IMR-90 (cell line): ENCODE data around the gene CCR3. TPM values are rescaled to one million over a fixed set of nuclear protein-coding genes. Genes with fewer than 3 reads are reported as not detected.

Experiments
- ATAC-seq: fragments of 200-7000 bp; cut with Tn5 transposase; 2 replicates; pipeline ENCODE4 v1.9.1; 2020; ENCODE audit warnings: low read depth, mild to moderate bottlenecking, moderate library complexity
- BruUV-seq: library from RNA; stranded (reverse); fragments of 400-500 nt; replicated peaks from 2 replicates; lab custom pipeline; 2021; lab: Mats Ljungman, UMichigan
- CTCF ChIA-PET: fragments of 300-600 bp; formaldehyde crosslinking; extraction: SDS; loops from one replicate; lab custom pipeline; 2021; ENCODE audit warnings: antibody characterized with exemption; lab: Yijun Ruan, JAX
- POLR2A ChIA-PET: fragments of 300-600 bp; sonication (Branson Sonifier 250); formaldehyde crosslinking; loops from one replicate; lab custom pipeline; 2022; ENCODE audit warnings: antibody characterized with exemption; ENCODE audit not compliant: unreplicated experiment; lab: Charles Lee
- DNase-seq: peaks from one replicate; pipeline ENCODE4 v3.0.0; 2013
- H2AFZ ChIP-seq: replicated peaks from 2 replicates; pipeline ENCODE3; 2013; ENCODE audit warnings: low read length, mild to moderate bottlenecking; ENCODE audit not compliant: poor library complexity
- H2AK5ac ChIP-seq: 2 replicates; pipeline ENCODE4 v1.6.1; 2013; ENCODE audit warnings: low read depth, low read length, inconsistent platforms
- H2AK9ac ChIP-seq: replicated peaks from 2 replicates; pipeline ENCODE3; 2013; ENCODE audit warnings: mild to moderate bottlenecking, low read depth, low read length, moderate library complexity; ENCODE audit not compliant: poor library complexity
- H2BK120ac ChIP-seq: 2 replicates; pipeline ENCODE4 v1.6.1; 2013; ENCODE audit warnings: low read depth, low read length, inconsistent platforms
- H2BK15ac ChIP-seq: 3 replicates; pipeline ENCODE4 v1.6.1; 2013; ENCODE audit warnings: low read depth, low read length, inconsistent platforms
- H2BK20ac ChIP-seq: 2 replicates; pipeline ENCODE4 v1.6.1; 2013; ENCODE audit warnings: low read depth, mild to moderate bottlenecking, inconsistent platforms, low read length, moderate library complexity
- H2BK5ac ChIP-seq: 2 replicates; pipeline ENCODE4 v1.6.1; 2013; ENCODE audit warnings: mild to moderate bottlenecking, low read depth, low read length, inconsistent platforms; ENCODE audit not compliant: poor library complexity, severe bottlenecking
- H3K14ac ChIP-seq: replicated peaks from 2 replicates; pipeline ENCODE4 v1.6.1; 2013; ENCODE audit warnings: low read depth, low read length, inconsistent platforms
- H3K18ac ChIP-seq: 2 replicates; pipeline ENCODE4 v1.6.1; 2013; ENCODE audit warnings: low read depth, low read length, control low read depth
- H3K23ac ChIP-seq: 2 replicates; pipeline ENCODE4 v1.6.1; 2013; ENCODE audit warnings: low read depth, low read length, inconsistent platforms
- H3K27ac ChIP-seq: 2 replicates; pipeline ENCODE4 v1.5.1; 2013; ENCODE audit warnings: mild to moderate bottlenecking, control low read depth, low read length; ENCODE audit not compliant: insufficient read depth
- H3K27me3 ChIP-seq: 2 replicates; pipeline ENCODE4 v1.6.1; 2013; ENCODE audit warnings: low read length; ENCODE audit not compliant: control insufficient read depth, insufficient read depth
- H3K36me3 ChIP-seq: 2 replicates; pipeline ENCODE4 v1.6.1; 2013; ENCODE audit warnings: low read length, mixed read lengths; ENCODE audit not compliant: control insufficient read depth, insufficient read depth
- H3K4ac ChIP-seq: 2 replicates; pipeline ENCODE4 v1.6.1; 2013; ENCODE audit warnings: low read depth, low read length, inconsistent platforms
- H3K4me1 ChIP-seq: 2 replicates; pipeline ENCODE4 v1.6.1; 2013; ENCODE audit warnings: low read length, mixed read lengths; ENCODE audit not compliant: control insufficient read depth, insufficient read depth
- H3K4me2 ChIP-seq: 2 replicates; pipeline ENCODE4 v1.6.1; 2013; ENCODE audit warnings: low read depth, mild to moderate bottlenecking, control low read depth, low read length, moderate library complexity
- H3K4me3 ChIP-seq: 2 replicates; pipeline ENCODE4 v1.5.1; 2013; ENCODE audit warnings: low read depth, mild to moderate bottlenecking, control low read depth, low read length, moderate library complexity; ENCODE audit not compliant: insufficient read depth
- H3K56ac ChIP-seq: 2 replicates; pipeline ENCODE4 v1.6.1; 2013; ENCODE audit warnings: low read length, inconsistent platforms; ENCODE audit not compliant: insufficient read depth; ENCODE audit errors: extremely low read depth
- H3K79me1 ChIP-seq, 2 experiments: 2 replicates each; pipeline ENCODE4 v1.6.1; 2013; ENCODE audit warnings: low read length in 2 of 2, inconsistent platforms in 1 of 2, low read depth in 1 of 2
- H3K9ac ChIP-seq: 2 replicates; pipeline ENCODE4 v1.6.1; 2013; ENCODE audit warnings: low read depth, low read length, control low read depth
- H3K9me1 ChIP-seq: 2 replicates; pipeline ENCODE4 v1.6.1; 2013; ENCODE audit warnings: low read length, inconsistent platforms; ENCODE audit not compliant: insufficient read depth
- H3K9me3 ChIP-seq: 2 replicates; pipeline ENCODE4 v1.6.1; 2013; ENCODE audit warnings: low read length; ENCODE audit not compliant: control insufficient read depth, insufficient read depth
- H4K20me1 ChIP-seq: 2 replicates; pipeline ENCODE4 v1.6.1; 2013; ENCODE audit warnings: low read length, inconsistent platforms; ENCODE audit not compliant: insufficient read depth
- H4K5ac ChIP-seq: 2 replicates; pipeline ENCODE4 v1.6.1; 2013; ENCODE audit warnings: mild to moderate bottlenecking, low read depth, low read length, control low read depth
- H4K8ac ChIP-seq, 2 experiments: 2 replicates each; pipeline ENCODE4 v1.6.1; 2013; ENCODE audit warnings: low read depth in 2 of 2, low read length in 2 of 2, control low read depth in 1 of 2, inconsistent platforms in 1 of 2
- H4K91ac ChIP-seq: 2 replicates; pipeline ENCODE4 v1.6.1; 2013; ENCODE audit warnings: low read depth, low read length, inconsistent platforms; ENCODE audit not compliant: insufficient read depth
- BHLHE40 ChIP-seq: fragments of 150-350 bp; IDR thresholded peaks from 2 replicates; pipeline ENCODE4 v1.6.1; 2016; ENCODE audit warnings: mild to moderate bottlenecking, low read depth, low read length
- CEBPB ChIP-seq: IDR thresholded peaks from 2 replicates; pipeline ENCODE4 v1.6.1; 2012; ENCODE audit warnings: low read depth, low read length, improper control_type of control experiment
- CHD1 ChIP-seq: IDR thresholded peaks from 2 replicates; pipeline ENCODE4 v1.6.1; 2012; ENCODE audit warnings: low read depth, low read length, improper control_type of control experiment
- ELK1 ChIP-seq: fragments of 150-350 bp; IDR thresholded peaks from 2 replicates; pipeline ENCODE4 v1.6.1; 2016; ENCODE audit warnings: low read depth, mild to moderate bottlenecking, low read length, moderate library complexity, borderline replicate concordance
- FOS ChIP-seq: fragments of 150-350 bp; IDR thresholded peaks from 2 replicates; pipeline ENCODE4 v1.6.1; 2016; ENCODE audit warnings: low read depth, low read length
- MAFK ChIP-seq: IDR thresholded peaks from 2 replicates; pipeline ENCODE4 v1.6.1; 2012; ENCODE audit warnings: low read depth, low read length, improper control_type of control experiment
- MAZ ChIP-seq: IDR thresholded peaks from 2 replicates; pipeline ENCODE4 v1.6.1; 2012; ENCODE audit warnings: low read depth, mild to moderate bottlenecking, low read length, improper control_type of control experiment, moderate library complexity, borderline replicate concordance
- NFE2L2 ChIP-seq: fragments of 150-350 bp; IDR thresholded peaks from 2 replicates; pipeline ENCODE4 v1.6.1; 2016; ENCODE audit warnings: low read depth, mild to moderate bottlenecking, low read length
- POLR2A ChIP-seq: IDR thresholded peaks from 2 replicates; pipeline ENCODE4 v1.6.1; 2012; ENCODE audit warnings: mild to moderate bottlenecking, low read depth, low read length
- RAD21 ChIP-seq: IDR thresholded peaks from 2 replicates; pipeline ENCODE4 v1.6.1; 2012; ENCODE audit warnings: low read length, improper control_type of control experiment
- RCOR1 ChIP-seq: IDR thresholded peaks from 2 replicates; pipeline ENCODE4 v1.6.1; 2012; ENCODE audit warnings: mild to moderate bottlenecking, low read length, improper control_type of control experiment; ENCODE audit not compliant: insufficient replicate concordance
- RFX5 ChIP-seq: IDR thresholded peaks from 2 replicates; pipeline ENCODE4 v1.8.0; 2012; ENCODE audit warnings: low read depth, mild to moderate bottlenecking, low read length, moderate library complexity
- SMC3 ChIP-seq: fragments of 150-350 bp; IDR thresholded peaks from 2 replicates; pipeline ENCODE4 v1.6.1; 2016; ENCODE audit warnings: low read depth, mild to moderate bottlenecking, antibody characterized with exemption, low read length, moderate library complexity
- WGBS, 2 experiments: methylation state at CpG; one replicate each; pipeline versions ENCODE4 v1.1.5 to v1.1.7; 2013; ENCODE audit warnings: missing lambda C conversion rate in 2 of 2; ENCODE audit not compliant: insufficient read length in 1 of 2; ENCODE audit errors: extremely low coverage in 2 of 2; 5-methylcytosine and 5-hydroxymethylcytosine counted together
- dilution Hi-C: fragments of 300-500 bp; cut with HindIII; formaldehyde crosslinking; loops from one replicate; pipeline ENCODE4 v1.14.3; 2018; ENCODE audit warnings: low sequenced_read_pairs; ENCODE audit not compliant: unreplicated experiment
- in situ Hi-C: fragments of 300-500 bp; cut with MboI; formaldehyde crosslinking; loops from 3 replicates; pipeline ENCODE4 v1.14.3; 2019; ENCODE audit warnings: low sequenced_read_pairs, inconsistent platforms, mixed read lengths
- intact Hi-C: fragments of 100-400 bp; cut with micrococcal nuclease; formaldehyde crosslinking; loops from 2 replicates; pipeline ENCODE4 v1.10.0; 2022
- polyA plus RNA-seq, 3 experiments: library from polyadenylated mRNA; depleted of rRNA; stranded (reverse); fragments of >200 nt; gene quantifications; 2 replicates each; pipeline ENCODE4 v1.2.3, GENCODE V29; 2012; ENCODE audit warnings: low replicate concordance in 1 of 3
- total RNA-seq: library from RNA; depleted of rRNA; stranded (reverse); fragments of >200 nt; gene quantifications from 2 replicates; pipeline ENCODE4 v1.2.3, GENCODE V29; 2012
- TF ChIP-seq, protein P1 (sequence below): fragments of 150-350 bp; IDR thresholded peaks from 2 replicates; pipeline ENCODE4 v1.6.1; 2017; ENCODE audit warnings: mild to moderate bottlenecking, antibody characterized with exemption, low read length, low read depth
- TF ChIP-seq, protein P2 (sequence below): conservative IDR thresholded peaks from 2 replicates; pipeline ENCODE4 v1.5.1; 2012; ENCODE audit warnings: mild to moderate bottlenecking, low read depth, low read length, improper control_type of control experiment

The CCR3 gene
- total and polyA plus RNA-seq, 2 of the 4 experiments (the other 2 are of a cell fraction), result not detected

DNA sequence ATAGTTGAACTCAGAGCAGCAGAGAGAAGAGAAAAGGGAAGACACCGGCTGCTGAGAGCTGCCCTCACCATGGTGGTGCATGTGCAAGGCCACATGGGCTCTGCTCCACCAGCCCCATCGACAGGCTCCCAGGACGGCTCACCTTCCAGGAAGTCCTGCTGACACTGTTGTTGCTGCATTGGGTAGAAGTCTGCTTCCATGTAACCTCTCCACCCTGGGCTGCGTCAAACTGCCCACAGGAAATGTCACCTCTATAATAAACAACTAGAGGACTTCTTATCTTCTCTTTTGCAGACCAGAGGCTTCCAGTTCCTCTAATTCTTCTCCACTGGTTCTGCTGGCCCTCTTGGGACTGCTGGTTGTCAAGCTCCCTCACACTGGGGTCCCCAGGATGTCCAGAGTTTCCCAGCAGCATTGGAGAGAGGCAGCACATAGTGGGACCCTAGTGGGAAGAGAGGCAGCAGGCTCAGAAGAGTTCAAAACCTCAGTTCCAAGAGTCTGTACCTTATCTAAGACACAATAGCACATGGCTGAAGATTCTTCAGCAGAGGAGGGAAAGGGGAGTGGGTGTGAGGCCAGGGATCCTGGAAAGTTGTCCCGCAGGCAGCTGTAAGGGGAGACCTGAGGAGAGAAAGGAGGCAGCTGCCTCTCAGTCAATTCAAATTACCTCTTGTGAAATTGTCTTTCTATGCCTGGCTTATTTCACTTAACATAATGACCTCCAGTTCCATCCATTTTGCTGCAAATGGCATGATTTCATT lies 5.8 kb upstream of the CCR3 start:
- Histone ChIP-seq H3K9ac (no peak overlapping the region), H2AFZ (no peak overlapping the region), H3K36me3 (no peaks in the 10 kb centered on the region), H3K27me3 (peaks cover 31% of the 10 kb centered on the region), H3K23ac (no peak overlapping the region), H2BK120ac (no peak overlapping the region), H3K79me1 (no peaks in the 10 kb centered on the region), H3K9me3 (no peaks in the 10 kb centered on the region; the same call in 1 of the 2 replicates), H3K4me2 (no peak overlapping the region), H2AK5ac (no peak overlapping the region), H3K4me1 (no peaks in the 10 kb centered on the region), H4K8ac (no peak overlapping the region), H3K27ac (no peak overlapping the region), H2BK15ac (no peak overlapping the region), H3K4ac (no peak overlapping the region), H2BK5ac (no peak overlapping the region), H3K4me3 (no peak overlapping the region), H4K91ac (no peak overlapping the region), H2AK9ac (no peak overlapping the region), H3K9me1 (no peaks in the 10 kb centered on the region), H3K56ac (no peak overlapping the region), H3K14ac (no peak overlapping the region), H3K18ac (no peak overlapping the region), H2BK20ac (no peak overlapping the region), H4K20me1 (no peaks in the 10 kb centered on the region), H4K5ac (no peak overlapping the region)
- CTCF ChIA-PET, result no interaction called here
- BruUV-seq, result no TSS peak
- intact Hi-C loops (no loop called here), in situ Hi-C loops (no loop called here), dilution Hi-C loops (no loop called here)
- WGBS, 2 experiments, result 60% methylated on average over 1 of the region's 5 CpGs; no CpG with 5 or more reads in 1 of the 2 experiments
- ATAC-seq, result no peak
- no peak for TF ChIP-seq RAD21
- no peak for TF ChIP-seq MAFK
- TF ChIP-seq MAZ, result no peak
- TF ChIP-seq FOS, result no peak
- TF ChIP-seq, protein P1, sequence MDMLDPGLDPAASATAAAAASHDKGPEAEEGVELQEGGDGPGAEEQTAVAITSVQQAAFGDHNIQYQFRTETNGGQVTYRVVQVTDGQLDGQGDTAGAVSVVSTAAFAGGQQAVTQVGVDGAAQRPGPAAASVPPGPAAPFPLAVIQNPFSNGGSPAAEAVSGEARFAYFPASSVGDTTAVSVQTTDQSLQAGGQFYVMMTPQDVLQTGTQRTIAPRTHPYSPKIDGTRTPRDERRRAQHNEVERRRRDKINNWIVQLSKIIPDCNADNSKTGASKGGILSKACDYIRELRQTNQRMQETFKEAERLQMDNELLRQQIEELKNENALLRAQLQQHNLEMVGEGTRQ, result no peak
- no peak for TF ChIP-seq RFX5
- no peak for TF ChIP-seq SMC3
- no peak for TF ChIP-seq CHD1
- TF ChIP-seq NFE2L2, result no peak
- no peak for TF ChIP-seq CEBPB
- no peak for TF ChIP-seq ELK1
- TF ChIP-seq RCOR1, result no peak
- TF ChIP-seq, protein P2, sequence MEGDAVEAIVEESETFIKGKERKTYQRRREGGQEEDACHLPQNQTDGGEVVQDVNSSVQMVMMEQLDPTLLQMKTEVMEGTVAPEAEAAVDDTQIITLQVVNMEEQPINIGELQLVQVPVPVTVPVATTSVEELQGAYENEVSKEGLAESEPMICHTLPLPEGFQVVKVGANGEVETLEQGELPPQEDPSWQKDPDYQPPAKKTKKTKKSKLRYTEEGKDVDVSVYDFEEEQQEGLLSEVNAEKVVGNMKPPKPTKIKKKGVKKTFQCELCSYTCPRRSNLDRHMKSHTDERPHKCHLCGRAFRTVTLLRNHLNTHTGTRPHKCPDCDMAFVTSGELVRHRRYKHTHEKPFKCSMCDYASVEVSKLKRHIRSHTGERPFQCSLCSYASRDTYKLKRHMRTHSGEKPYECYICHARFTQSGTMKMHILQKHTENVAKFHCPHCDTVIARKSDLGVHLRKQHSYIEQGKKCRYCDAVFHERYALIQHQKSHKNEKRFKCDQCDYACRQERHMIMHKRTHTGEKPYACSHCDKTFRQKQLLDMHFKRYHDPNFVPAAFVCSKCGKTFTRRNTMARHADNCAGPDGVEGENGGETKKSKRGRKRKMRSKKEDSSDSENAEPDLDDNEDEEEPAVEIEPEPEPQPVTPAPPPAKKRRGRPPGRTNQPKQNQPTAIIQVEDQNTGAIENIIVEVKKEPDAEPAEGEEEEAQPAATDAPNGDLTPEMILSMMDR, result no peak
- no peak for TF ChIP-seq BHLHE40
- TF ChIP-seq POLR2A, result no peak
- POLR2A ChIA-PET, result no interaction called here
- DNase-seq, result no peak
